WI38 (cell line): ENCODE results near the gene CTAGE8.
"Not testable (repeated sequence)": the region's sequence is repeated elsewhere in the genome, so short reads cannot be mapped to it uniquely, and the experiment has no call there.

Experiments
- H3K4me3 ChIP-seq: 2 replicates; pipeline ENCODE4 v1.5.1; 2011; ENCODE audit warnings: low read depth, mild to moderate bottlenecking, control low read depth, low read length
- TF ChIP-seq, protein P1 (sequence below): IDR thresholded peaks from 2 replicates; pipeline ENCODE4 v1.5.1; 2012; ENCODE audit warnings: low read depth, mild to moderate bottlenecking, control low read depth, low read length

Gene CTAGE8

DNA sequence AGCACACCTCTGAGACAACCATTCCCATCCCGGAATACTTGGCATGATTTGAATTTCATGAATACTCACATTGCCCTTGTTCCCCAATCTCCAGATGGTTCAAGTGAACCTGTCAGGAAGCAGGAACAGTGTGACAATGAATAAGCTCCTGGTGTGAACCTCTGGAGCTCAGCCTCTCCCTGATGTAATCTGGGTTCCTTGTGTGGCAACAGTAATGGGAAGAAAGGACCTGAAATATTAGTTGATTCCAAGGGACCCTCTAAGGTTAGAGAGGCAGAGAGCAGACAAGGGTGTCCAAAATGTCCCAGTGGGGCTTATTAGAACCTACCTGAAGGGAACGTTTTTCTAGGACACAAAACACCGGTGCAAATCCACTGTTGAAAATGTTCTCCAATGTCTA lies 13.0 kb downstream of the CTAGE8 start:
- no peak overlapping the region for H3K4me3 ChIP-seq
- TF ChIP-seq, protein P1, sequence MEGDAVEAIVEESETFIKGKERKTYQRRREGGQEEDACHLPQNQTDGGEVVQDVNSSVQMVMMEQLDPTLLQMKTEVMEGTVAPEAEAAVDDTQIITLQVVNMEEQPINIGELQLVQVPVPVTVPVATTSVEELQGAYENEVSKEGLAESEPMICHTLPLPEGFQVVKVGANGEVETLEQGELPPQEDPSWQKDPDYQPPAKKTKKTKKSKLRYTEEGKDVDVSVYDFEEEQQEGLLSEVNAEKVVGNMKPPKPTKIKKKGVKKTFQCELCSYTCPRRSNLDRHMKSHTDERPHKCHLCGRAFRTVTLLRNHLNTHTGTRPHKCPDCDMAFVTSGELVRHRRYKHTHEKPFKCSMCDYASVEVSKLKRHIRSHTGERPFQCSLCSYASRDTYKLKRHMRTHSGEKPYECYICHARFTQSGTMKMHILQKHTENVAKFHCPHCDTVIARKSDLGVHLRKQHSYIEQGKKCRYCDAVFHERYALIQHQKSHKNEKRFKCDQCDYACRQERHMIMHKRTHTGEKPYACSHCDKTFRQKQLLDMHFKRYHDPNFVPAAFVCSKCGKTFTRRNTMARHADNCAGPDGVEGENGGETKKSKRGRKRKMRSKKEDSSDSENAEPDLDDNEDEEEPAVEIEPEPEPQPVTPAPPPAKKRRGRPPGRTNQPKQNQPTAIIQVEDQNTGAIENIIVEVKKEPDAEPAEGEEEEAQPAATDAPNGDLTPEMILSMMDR, result no peak

DNA sequence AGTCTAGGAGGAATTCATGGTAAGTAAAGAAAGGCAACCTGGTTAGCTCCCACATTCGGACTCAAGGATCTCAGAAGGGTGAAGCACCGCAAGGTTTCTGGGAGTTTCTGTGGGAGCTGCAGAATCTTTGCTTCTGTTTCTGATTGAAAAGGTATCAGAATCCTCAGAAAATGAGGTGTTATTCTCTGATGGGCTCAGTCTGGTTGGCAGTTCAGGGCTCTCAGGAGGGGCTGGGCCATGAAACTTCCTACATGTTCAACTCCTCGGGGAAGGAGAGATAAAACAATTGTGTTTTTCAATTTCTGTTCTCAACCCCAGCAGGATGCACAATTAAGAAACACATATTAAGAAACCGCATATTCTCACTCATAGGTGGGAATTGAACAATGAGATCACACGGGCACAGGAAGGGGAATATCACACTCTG lies 13.6 kb downstream of the CTAGE8 start:
- TF ChIP-seq, protein P1, result no peak
- H3K4me3 ChIP-seq, result no peak overlapping the region

DNA sequence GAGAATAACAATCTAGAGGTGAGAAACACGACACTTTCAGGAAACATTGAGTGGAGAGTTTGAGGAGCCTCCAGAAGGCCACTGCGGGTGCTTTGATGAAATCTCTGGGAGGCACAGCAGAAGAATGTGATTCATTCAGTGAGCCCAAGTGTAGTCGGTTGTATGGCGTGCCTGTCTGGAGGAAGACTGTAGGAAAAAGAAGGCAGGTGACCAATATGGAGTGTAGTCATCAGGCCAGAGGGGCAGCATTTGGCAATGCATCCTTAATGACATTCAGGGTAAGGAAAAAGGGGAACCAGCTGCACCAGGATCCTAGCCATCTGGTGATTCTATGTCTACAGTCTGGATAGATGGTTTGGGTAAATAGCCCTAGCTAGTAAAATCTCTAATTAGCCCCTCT lies 16.8 kb downstream of the CTAGE8 start:
- H3K4me3 ChIP-seq, result not testable (repeated sequence)

DNA sequence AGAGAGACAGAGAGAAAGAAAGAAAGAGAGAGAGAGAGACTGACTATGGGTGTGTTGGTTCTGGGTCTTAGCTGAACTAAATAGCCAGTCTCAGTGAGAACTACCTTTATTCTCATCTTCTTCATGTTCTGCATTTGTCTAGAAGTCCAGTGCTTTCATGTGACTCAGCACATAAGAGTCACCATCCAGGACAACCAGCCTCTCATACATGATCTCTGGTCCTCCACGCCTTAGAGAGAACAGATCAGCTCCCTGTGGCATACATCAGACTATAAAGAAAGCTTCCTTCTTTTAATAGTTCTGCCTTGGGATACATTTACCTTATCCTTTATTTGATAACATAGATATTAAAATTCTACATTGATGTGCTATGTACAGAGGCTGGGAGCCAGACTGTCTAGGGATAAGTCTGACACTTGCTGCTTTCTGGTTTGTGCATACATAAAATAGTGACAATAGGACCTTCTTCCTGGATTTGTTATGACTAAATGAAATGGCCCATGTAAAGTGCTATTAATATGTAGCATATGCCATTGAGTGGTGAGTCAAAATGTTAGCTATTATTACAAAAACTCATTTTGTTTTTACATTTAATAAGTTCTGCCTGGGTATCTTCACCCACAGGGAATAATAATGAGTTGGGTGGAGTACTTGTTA lies 21.3 kb downstream of the CTAGE8 start:
- H3K4me3 ChIP-seq, result not testable (repeated sequence)

DNA sequence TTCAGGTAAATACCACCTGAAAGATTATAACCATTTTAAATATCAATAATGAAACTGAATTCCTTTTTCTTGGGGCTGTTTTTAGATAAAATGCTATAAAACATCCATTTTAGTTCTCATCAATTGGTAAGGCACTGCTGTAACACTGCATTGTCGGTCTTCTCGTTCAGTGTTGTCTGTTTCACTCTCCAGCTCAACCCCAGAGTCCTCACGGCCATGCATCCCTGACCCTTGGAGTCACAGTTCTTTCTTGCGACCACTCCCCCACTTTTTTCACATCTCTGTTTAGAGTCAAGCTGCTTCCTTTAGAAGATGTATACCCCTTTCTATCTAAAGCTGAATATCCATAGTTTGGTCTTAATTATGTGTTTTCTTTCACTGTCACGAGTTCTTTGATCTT lies 22.1 kb downstream of the CTAGE8 start:
- not testable (repeated sequence) for H3K4me3 ChIP-seq

DNA sequence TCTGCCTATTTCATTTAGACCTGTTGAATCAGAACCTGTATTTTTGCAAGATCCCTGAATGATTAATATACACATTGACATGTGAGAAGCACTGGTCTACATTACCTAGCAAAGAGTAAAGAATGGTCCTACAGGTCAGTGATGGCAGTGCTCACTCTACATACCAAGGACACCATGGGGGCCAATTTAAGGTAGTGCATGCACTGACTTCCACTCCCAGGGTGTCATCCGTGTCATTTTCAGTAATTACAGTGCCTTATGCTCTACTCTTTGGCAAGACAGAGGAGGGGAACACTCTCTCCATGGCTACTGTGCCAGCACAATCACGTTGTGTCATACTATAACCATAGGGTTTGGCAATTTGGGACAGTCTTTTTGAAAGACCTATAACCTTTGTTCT lies 23.7 kb downstream of the CTAGE8 start:
- not testable (repeated sequence) for H3K4me3 ChIP-seq

DNA sequence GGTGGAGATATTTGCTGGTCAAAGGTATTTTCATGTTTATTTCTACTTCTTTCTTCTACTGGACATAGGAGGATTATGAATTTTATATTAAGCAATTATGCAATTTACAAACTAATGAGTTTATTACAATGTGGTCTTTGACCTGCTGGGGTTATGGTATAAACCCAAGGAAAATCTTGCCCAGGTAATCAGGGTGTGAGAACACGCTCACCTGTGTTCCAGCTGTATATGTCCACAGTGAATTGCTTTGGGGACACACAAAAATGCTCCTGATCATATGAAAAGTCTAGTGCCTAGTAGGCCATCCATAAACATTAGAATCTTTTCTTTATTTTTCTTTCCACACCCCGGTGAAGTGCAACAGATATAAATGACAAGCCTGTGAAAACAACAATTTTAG lies 29.7 kb downstream of the CTAGE8 start, which contains the start of gene OR2A42:
OR2A42 (minus strand) TSS at position 241 of the 400 bp plus-strand sequence. CDS start 6,762 bp downstream, outside the sequence.
- not testable (repeated sequence) for H3K4me3 ChIP-seq

DNA sequence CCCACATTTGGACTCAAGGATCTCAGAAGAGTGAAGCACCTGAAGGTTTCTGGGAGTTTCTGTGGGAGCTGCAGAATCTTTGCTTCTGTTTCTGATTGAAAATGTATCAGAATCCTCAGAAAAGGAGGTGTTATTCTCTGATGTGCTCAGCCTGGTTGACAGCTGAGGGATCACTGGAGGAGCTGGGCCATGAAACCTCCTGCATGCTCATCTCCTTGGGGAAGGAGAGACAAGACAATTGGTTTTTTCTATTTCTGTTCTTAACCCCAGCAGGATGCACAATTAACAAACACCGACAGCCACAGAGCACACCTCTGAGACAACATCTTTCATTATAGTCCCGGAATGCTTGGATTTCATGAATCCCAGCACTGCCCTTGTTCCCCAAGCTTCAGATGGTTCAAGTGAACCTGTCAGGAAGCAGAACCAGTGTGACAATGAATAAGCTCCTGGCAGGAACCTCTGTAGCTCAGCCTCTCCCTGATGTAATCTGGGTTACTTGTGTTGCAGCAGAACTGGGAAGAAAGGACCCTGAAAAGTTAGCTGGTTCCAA lies 30.5 kb downstream of the CTAGE8 start:
- H3K4me3 ChIP-seq, result not testable (repeated sequence)

DNA sequence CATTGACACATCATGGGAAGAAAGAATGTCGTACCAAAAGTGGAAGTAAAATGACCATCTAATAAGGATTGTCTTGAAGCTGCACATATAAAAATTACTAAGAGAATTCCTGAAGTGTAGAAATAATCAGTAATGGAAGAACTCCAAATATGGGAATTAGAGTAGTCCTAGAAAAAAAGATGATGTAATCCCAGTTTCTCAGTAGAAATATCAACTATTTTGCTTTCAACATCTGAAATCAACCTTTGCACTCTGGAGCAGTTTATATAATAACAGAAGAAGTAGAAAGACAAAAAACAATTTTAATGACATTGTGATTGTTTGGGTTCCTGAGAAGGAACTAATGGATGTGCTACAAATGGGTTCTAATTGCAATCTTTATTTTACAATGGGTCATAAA lies 36.0 kb downstream of the CTAGE8 start:
- H3K4me3 ChIP-seq, result not testable (repeated sequence)

DNA sequence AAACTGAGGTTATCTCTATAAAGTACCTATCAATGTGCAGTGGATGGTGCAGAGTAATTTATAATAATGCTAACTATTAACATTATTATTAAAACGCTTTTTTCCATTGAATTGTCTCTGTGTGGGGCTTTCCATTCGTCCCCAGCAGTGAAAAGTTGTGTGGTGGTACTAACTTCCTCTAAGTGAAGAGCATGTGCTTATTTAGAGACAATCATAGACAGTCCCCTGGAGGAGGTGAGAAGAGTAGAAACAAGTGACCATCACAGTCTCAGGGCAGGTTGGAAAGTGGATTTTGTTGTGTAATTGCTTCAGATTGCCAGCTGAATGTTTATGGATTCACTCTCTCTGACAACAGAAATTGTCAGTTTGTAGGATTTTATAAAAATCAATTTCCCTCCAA lies 38.1 kb downstream of the CTAGE8 start:
- not testable (repeated sequence) for H3K4me3 ChIP-seq

DNA sequence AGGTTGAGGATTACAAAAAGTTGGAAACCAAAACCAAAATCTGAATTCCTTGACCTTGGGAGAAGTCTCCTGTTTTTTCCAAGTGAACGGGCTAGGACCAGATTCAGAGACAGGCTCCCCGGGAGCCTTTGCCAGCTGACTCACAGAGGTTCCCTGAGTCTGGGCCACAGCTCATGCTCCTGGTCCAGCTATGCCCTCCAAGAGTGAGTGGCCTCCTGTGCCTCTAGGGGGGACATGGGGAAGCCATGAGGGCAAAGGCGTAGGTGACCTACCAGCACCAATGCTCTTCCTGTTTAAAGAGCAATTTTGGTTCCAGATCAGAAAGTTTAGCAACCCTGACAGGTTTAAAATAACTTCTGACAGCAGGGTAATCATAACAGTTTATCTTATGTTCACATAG lies 40.3 kb downstream of the CTAGE8 start:
- H3K4me3 ChIP-seq, result not testable (repeated sequence)

DNA sequence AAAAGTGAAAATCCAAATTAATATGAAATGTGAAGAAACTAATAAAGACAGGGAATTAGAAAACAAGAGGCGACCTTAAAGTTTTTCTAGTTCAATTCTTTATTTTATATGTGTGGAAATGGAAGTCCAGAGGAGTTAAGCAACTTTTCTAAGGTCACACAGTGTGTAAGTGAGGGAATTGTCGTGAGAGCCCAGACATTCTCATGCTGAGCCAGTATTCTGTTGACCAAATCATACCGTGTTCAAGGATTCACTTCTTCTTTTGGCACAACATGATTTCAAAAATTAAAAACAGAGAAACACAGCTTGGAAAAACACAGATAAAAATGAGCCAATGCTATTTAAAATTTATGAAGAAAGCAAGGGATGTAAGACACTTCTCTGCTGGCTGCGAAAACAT lies 42.2 kb downstream of the CTAGE8 start:
- H3K4me3 ChIP-seq, result not testable (repeated sequence)

DNA sequence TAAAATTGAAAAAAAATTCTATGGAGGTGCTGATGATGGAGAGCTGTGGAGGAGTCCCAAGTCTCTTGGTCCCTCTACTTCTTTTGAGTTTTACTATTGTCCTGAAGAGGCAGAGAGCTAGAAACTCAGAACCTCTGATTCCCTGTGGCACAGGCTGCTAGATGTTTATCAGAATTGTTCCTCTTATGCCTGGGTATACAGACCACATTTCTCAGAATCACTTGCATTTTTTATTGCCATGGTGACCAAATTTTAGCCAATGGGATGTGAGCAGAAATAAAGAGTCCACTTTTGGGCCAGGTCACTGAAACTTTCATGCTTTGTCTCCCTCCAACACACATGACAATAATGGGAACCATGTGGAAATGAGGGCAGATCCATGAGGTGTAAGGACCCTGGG lies 45.4 kb downstream of the CTAGE8 start:
- H3K4me3 ChIP-seq, result not testable (repeated sequence)

DNA sequence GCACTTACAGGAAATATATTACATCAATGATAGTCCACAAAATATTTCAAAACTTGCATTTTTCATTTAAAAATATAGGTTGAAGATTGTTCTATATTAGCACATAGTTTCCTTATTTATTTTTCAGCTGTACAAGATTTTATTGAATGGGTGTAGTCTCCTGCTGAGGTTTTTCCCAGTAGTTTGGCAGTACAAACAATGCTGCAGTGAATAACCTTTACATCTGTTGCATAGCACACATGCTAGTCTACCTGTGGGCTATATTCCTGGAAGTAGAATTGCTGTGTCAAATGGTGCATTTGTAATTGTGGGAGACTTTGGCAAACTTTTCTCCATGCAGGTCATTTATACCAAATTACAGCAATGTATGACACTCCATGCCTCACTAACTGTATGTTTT lies 48.6 kb downstream of the CTAGE8 start:
- not testable (repeated sequence) for H3K4me3 ChIP-seq

DNA sequence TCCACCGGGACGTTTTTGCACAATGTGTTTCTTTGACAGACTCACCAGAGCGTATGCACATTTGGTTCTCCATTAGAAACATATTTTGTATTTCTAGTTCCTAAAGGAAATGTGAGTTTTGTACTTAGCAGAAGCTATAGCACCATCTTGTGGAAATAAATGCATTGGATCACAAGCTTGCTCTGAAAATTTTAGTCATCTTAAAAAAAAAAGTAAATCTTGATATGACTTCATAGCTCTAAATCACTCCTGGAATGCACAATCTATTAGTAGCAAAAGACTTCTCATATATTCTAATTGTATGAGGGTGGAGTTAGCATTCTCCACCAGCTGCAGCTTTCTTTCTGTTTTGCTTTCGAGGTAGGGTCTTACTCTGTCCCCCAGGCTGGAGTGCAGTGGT lies 49.9 kb downstream of the CTAGE8 start:
- not testable (repeated sequence) for H3K4me3 ChIP-seq

DNA sequence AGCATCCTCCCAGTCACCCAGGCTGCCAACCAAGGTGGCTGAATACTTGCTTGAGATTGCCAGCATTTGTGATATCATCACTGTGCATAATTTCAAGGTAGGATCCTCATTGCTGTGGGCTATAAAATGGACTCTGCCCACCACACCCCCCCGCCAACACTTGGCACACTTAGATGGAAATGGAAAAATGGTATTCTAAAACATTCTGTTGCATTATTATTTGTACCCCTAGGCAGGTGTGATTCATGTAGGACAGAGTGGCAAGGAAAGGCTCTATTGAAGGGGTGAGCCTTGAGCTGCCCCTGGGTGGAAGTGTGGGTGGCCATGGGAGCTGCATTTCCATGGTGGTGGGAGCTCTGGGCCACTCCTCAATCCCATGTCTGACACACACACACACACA lies 50.5 kb downstream of the CTAGE8 start:
- H3K4me3 ChIP-seq, result not testable (repeated sequence)

DNA sequence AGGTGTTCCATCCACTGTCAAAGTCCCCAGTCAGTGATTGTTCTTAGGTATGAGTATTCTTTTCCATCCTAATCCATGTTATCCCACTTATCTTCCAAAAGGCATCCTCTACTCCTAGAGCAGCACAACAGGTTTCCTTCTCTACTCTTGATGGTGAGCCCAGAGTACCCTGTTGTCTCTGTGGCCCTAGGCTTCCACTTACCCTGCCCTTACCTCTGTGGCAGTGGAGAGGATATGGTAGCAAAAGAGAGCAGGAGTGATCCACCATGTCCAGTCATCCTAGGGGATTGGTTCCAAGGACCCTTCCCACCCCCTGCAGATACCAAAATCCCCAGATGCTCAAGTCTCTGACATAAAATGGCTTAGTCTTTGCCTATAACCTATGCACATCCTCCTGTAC lies 51.9 kb downstream of the CTAGE8 start:
- H3K4me3 ChIP-seq, result not testable (repeated sequence)
